Stimulated activated CD8-positive, alpha-beta memory T cell treated with anti-CD3 and anti-CD28 coated beads, Interleukin-2, amount 100 ng/mL, for 48 hours (primary cell): ENCODE results near the gene CTNND2.

ENCODE experiments used
- DNase-seq, 2 donors: peaks; one replicate each; pipeline ENCODE4 v3.0.0-alpha.2; 2020; ENCODE audit warnings: low read depth in 2 of 2

Gene CTNND2

DNA sequence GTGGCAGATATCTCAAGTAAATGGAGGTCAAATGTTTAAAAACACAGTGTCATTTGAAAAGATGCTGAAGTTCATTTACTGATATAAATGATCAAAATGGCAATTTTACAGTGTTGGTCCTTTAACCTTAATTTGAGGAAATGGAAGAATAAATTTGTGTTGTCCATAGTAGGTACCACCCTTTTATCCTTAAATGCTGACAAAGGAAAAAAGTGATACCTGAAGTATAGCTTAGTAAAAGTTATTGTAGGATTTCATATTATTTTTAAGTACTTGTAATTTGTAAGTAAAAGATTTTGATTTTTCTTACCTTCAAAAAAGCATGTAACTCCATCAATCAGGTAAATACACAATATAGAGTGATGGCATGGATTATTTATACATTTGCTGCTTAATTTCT, 976.6 kb downstream of the CTNND2 start:
- no peak for DNase-seq

- no peak for DNase-seq
Observed at GRCh38 chr5:10923310-10923709, 980.9 kb downstream of the CTNND2 start.
